ENCODE results near the gene ADARB1. TPM values are rescaled to one million over a fixed set of nuclear protein-coding genes. Genes with fewer than 3 reads are reported as not detected.

ADARB1 gene
- total RNA-seq, 4 donors from 2014 or later = 18.2 to 57.6 (median 32.0) TPM

DNA sequence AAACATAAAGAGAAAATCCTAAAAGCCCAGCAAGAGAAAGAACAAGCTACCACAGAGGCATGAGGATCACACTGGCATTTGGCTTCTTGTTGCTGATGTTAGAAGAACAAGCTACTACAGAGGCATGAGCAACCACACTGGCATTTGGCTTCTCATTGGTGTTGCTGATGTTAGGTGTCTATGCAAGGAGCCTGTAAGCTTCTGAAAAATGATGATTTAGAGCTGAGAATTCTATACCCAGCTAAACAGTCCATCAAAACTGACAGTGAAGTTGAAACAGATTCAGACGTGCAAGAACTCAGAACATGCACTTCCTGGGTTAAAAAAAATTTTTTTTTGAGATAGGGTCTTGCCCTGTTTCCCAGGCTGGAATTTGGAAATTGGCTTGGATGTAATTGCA is 37.8 kb upstream of the ADARB1 start:
- Histone ChIP-seq H3K4me1 (peaks cover 0 to 61% (median 28%) of the 10 kb centered on the region in 4 donors), H3K27ac (no peak overlapping the region), H3K27me3 (no peaks in the 10 kb centered on the region), H3K9me3 (peaks cover 0 to 10% (median 0%) of the 10 kb centered on the region in 4 donors), H3K36me3 (no peaks in the 10 kb centered on the region), H3K4me3 (no peak overlapping the region)
- TF ChIP-seq, protein P1, sequence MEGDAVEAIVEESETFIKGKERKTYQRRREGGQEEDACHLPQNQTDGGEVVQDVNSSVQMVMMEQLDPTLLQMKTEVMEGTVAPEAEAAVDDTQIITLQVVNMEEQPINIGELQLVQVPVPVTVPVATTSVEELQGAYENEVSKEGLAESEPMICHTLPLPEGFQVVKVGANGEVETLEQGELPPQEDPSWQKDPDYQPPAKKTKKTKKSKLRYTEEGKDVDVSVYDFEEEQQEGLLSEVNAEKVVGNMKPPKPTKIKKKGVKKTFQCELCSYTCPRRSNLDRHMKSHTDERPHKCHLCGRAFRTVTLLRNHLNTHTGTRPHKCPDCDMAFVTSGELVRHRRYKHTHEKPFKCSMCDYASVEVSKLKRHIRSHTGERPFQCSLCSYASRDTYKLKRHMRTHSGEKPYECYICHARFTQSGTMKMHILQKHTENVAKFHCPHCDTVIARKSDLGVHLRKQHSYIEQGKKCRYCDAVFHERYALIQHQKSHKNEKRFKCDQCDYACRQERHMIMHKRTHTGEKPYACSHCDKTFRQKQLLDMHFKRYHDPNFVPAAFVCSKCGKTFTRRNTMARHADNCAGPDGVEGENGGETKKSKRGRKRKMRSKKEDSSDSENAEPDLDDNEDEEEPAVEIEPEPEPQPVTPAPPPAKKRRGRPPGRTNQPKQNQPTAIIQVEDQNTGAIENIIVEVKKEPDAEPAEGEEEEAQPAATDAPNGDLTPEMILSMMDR (IDR thresholded peaks at IDR 0.05) = no peak
- TF ChIP-seq EP300 (IDR thresholded peaks at IDR 0.05) (no peak), POLR2A (IDR thresholded peaks at IDR 0.05) (no peak)
- 47 to 56% methylated on average over 1 of the region's 1 CpG for WGBS, 2 donors
- DNase-seq (ENCODE audit: low spot score in 2 of 2) = no peak

DNA sequence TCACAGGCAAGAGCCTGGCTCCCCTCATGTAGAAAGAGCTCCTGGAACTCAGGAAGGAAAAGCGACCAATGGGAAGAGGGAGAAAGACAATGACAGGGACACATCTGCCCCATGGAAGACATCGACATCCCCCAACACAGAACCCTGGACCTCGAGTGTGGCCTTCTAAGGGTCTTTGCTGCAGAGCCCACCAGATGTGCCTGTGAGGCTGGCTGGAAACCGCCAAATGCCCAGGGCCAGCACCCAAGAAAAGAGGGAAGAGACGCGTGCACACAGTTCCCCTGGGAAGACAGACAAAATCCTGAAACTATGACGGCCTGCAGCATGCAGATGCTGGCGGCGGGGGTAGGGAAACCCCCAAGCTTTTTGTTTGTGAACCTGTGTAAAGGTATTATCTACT is 36.4 kb upstream of the ADARB1 start:
- Histone ChIP-seq H3K27me3 (no peaks in the 10 kb centered on the region), H3K27ac (no peak overlapping the region), H3K9me3 (peaks cover 0 to 10% (median 0%) of the 10 kb centered on the region in 4 donors), H3K36me3 (no peaks in the 10 kb centered on the region), H3K4me3 (no peak overlapping the region), H3K4me1 (peaks cover 0 to 55% (median 33%) of the 10 kb centered on the region in 4 donors)
- no peak for DNase-seq (ENCODE audit: low spot score in 2 of 2)
- TF ChIP-seq EP300 (IDR thresholded peaks at IDR 0.05) (no peak), POLR2A (IDR thresholded peaks at IDR 0.05) (no peak)
- TF ChIP-seq, protein P1 (IDR thresholded peaks at IDR 0.05) = no peak
- 92 to 93% methylated on average over 9 of the region's 9 CpGs for WGBS, 2 donors

DNA sequence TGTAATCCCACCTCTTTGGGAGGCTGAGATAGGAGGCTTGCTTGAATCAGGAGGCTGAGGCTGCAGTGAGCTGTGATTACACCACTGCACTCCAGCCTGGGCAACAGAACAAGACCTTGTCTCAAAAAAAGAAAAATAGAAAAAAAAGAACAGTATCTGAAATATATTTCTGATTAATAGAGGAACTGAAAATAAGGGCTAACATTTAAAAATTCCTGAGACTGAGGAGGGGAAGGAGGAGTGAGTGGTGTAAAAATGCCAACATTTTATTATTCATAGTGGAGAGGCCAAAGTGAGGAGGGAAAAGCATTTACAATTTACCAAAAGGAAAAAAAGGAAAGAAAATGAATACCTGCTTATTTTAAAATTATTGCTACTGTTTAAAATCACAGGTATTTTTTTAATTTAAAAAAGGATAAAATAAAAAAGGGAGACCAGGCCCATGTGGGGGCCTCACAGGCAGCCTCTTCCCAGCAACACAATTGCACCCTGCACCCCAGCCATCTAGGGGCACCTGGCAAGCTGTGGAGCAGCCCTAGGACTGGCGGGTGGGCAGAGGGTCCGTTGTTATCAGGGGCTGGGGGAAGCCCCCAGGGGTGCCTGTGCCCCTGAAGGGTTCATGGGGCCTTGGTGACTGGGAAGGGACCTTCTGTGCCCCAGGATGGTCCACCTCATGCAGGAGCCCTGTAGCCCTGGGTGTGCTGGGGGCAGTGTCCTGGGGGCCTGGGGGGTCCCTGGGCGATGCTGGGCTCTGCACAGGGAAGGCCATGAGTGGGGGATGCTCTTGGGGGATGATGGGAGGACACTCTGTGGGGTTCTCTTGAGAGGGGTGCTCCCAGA is 34.8 kb upstream of the ADARB1 start:
- DNase-seq (ENCODE audit: low spot score in 2 of 2) = no peak
- H3K4me1 ChIP-seq = peaks cover 0 to 41% (median 29%) of the 10 kb centered on the region in 4 donors
- H3K36me3 ChIP-seq = no peaks in the 10 kb centered on the region
- WGBS, 2 donors = 79 to 88% methylated on average over 2 to 3 of the region's 3 CpGs
- H3K27me3 ChIP-seq = no peaks in the 10 kb centered on the region
- H3K9me3 ChIP-seq = peaks cover 0 to 10% (median 0%) of the 10 kb centered on the region in 4 donors
- no peak overlapping the region for H3K4me3 ChIP-seq
- H3K27ac ChIP-seq = peak overlapping the region in 3 of 4 donors; percentile 61 to 81 (median 78)
- TF ChIP-seq POLR2A (IDR thresholded peaks at IDR 0.05) = no peak
- TF ChIP-seq EP300 (IDR thresholded peaks at IDR 0.05) = no peak
- TF ChIP-seq, protein P1 (IDR thresholded peaks at IDR 0.05) = no peak

DNA sequence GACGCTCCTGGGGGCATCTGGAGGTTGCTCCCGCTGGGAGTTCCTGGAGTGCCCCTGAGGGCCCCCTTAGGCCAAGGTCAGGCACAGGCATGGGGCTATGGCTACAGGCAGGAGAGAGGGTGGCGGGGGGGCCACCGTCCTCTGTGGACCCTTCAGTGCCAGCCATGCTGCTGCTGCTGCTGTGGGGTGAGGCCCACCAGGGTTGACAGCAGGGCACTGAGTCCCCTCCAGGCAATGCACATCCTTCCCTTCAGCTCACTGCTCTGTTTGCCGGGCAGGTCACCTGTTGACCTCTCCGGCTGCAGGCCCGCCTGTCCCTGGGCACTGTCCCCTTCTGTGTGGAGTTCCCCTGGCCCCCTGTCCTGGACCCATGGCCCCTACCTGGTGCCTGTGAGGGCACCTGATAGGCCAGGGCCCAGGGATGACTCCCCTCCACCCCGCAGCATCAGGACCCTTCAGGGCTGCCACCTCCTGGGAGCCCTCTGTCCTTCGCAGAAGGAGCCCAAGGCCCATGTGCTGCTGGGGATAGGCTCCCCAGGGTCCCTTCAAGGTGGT is 34.1 kb upstream of the ADARB1 start:
- 88 to 90% methylated on average over 5 to 6 of the region's 9 CpGs for WGBS, 2 donors
- H3K36me3 ChIP-seq = no peaks in the 10 kb centered on the region
- H3K4me1 ChIP-seq = peaks cover 0 to 35% (median 29%) of the 10 kb centered on the region in 4 donors
- peak overlapping the region in 3 of 4 donors; percentile 61 to 81 (median 78) for H3K27ac ChIP-seq
- DNase-seq (ENCODE audit: low spot score in 2 of 2) = no peak
- H3K27me3 ChIP-seq = no peaks in the 10 kb centered on the region
- peaks cover 0 to 10% (median 0%) of the 10 kb centered on the region in 4 donors for H3K9me3 ChIP-seq
- no peak for TF ChIP-seq POLR2A (IDR thresholded peaks at IDR 0.05)
- TF ChIP-seq, protein P1 (IDR thresholded peaks at IDR 0.05) = no peak
- TF ChIP-seq EP300 (IDR thresholded peaks at IDR 0.05) = no peak
- no peak overlapping the region for H3K4me3 ChIP-seq

DNA sequence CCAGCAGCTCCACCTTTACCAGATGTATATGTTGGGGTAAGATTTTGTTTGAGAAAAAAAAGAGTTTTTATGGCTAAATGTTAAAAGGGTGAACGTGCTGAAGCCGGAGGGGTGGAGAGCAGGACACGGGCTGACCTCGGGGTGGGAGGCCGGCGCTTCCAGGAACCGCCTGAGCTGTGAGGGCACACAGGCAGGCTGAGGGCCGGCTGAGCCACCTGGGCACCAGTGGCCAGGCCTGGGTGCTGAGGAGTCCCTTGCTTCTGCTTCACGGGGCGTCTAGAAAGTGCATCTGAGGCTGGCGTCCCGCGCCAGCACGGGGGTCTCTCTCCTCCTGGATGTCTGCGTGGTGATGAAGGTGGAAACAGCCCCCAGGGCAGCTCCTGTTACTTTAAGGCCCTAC is 33.6 kb upstream of the ADARB1 start:
- TF ChIP-seq, protein P1 (IDR thresholded peaks at IDR 0.05) = no peak
- TF ChIP-seq EP300 (IDR thresholded peaks at IDR 0.05) (no peak), POLR2A (IDR thresholded peaks at IDR 0.05) (no peak)
- H3K36me3 ChIP-seq = no peaks in the 10 kb centered on the region
- H3K9me3 ChIP-seq = peaks cover 0 to 14% (median 0%) of the 10 kb centered on the region in 4 donors
- no peak for DNase-seq (ENCODE audit: low spot score in 2 of 2)
- H3K27me3 ChIP-seq = no peaks in the 10 kb centered on the region
- H3K4me3 ChIP-seq = no peak overlapping the region
- peaks cover 0 to 35% (median 29%) of the 10 kb centered on the region in 4 donors for H3K4me1 ChIP-seq
- 79 to 82% methylated on average over 15 of the region's 15 CpGs for WGBS, 2 donors
- peak overlapping the region in 3 of 4 donors; percentile 61 to 81 (median 78) for H3K27ac ChIP-seq

Data from tibial nerve (tissue), 4 donors.